ENCODE data around the gene SCLY.
A peak's percentile ranks its signal among the peaks of the same experiment; 100 is the strongest.
"Not testable (repeated sequence)": the region's sequence is repeated elsewhere in the genome, so short reads cannot be mapped to it uniquely, and the experiment has no call there.

The SCLY gene

DNA sequence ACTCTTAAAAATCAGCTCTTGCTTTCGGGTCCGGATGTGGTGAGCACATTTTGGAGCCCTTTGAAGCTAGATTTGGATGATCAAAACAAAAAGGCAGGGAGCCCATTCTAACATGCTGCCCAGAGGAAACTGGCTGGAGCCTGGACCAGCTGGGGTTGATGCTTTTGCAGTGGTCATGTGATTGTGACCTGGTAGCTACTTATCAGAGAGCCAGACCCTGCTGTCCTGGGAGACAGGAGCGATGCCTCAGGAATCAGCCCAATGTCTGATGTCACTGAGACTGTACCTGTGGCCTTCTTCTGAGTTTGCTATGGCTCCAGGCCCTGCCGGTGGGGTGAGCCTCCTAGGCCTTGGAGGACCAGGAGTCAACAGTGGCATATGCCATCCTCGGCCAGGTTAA, 18.7 kb upstream of the SCLY start:
- FAIRE-seq, result no peak

DNA sequence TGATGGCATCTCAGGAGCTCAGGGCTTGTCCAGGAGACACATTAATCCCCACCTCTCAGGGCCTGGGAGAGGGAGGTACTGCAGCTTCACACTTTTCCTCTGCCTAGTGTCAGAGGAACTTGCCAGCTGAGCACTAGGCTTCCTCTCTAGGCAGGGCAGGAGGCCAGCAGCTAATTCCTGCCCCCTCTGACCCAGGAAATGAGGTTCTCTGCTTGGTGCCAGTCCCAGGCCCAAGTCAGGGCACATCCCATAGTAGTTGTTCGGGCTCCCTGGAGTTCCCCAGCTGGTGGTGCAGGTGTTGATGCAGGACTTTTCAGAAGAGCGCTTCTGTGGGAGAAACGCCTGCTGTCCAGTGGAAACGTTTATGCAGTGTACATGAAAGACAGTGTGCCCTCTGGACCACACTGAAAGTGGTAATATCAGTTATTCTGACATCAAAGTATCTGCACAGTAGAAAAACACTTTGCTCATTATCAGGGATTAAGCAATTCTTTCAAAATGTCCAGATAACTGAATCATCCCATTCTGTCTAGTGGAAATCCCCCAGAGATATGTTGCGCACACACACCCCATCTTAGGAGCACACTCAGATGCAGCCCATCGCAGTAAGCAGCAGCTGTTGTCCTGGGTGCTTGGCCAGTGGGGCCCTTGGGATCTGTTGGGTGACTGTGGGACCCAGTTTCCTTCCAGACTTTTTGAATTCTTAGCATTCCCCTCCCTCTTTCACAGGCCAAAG, 17.8 kb upstream of the SCLY start:
- FAIRE-seq, result no peak

DNA sequence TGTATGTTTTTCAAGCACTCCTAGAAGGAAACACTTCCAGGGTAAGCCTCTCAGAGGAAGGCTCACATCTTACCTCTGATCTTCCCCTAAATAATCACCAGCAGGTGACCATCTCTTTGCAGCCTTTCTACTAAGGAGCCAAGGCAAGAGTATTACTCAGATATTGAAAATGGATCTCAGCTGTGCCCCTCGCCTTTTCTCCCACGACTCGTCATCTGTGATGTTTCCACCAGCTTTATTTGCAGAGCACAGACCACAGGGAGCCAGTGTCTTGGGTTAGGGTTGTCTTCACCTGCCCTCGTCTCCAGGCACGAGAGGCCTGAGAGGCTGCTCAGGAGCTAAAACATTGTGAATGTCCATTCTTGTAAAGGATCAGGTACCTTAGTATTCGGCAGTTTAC, 16.9 kb upstream of the SCLY start:
- FAIRE-seq, result no peak

DNA sequence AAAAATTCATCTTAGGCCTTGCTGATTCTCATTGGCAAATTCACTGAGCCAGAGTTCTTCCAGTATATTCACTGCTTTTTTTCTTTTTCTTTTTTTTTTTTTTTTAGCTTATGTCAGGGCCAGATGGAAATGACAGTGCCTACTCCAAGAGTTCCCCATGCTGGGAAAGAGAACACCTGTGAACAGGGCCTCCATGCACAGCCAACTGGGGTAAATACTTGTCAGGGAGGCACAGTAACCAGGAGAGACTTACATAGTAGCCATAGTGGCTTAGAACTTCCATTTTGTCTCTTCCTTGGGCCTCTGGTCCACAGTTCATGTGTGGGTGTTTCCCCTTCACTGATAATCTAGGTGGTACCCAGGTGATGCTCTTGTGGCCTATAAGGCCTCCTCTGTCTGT, 15.2 kb upstream of the SCLY start:
- FAIRE-seq, result no peak

DNA sequence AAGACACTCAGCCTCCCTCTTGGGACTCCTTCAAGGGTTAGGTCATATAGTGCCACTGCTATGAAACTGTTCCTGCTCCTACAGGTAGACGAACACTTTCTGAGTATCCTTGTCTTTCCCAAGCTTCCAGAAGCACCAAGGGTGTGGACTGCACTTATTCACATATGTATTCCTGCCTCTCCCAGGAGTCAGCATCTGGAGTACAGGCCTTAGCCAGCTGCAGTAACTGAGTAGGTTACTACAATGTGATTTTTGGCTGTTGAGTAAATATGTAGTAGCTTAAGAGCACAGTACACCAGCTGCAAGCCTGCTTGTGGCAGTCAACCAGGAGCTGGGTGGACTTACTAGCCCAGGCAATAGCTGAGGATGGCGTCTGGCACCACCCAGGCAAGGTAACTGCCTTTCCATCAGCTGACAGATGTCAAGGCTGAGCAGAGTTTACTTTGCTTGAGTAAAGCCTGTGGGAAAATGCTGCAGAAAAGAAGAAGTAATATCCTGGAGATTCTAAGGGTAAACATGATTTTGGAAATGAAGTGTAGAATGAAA, 14.0 kb upstream of the SCLY start:
- no peak for FAIRE-seq

- FAIRE-seq, result no peak
These were observed 7.5 kb upstream of the SCLY start for GRCh38 chr2:238053191-238053776.

- no peak for FAIRE-seq
These were observed 5.0 kb upstream of the SCLY start for GRCh38 chr2:238055841-238056240.

DNA sequence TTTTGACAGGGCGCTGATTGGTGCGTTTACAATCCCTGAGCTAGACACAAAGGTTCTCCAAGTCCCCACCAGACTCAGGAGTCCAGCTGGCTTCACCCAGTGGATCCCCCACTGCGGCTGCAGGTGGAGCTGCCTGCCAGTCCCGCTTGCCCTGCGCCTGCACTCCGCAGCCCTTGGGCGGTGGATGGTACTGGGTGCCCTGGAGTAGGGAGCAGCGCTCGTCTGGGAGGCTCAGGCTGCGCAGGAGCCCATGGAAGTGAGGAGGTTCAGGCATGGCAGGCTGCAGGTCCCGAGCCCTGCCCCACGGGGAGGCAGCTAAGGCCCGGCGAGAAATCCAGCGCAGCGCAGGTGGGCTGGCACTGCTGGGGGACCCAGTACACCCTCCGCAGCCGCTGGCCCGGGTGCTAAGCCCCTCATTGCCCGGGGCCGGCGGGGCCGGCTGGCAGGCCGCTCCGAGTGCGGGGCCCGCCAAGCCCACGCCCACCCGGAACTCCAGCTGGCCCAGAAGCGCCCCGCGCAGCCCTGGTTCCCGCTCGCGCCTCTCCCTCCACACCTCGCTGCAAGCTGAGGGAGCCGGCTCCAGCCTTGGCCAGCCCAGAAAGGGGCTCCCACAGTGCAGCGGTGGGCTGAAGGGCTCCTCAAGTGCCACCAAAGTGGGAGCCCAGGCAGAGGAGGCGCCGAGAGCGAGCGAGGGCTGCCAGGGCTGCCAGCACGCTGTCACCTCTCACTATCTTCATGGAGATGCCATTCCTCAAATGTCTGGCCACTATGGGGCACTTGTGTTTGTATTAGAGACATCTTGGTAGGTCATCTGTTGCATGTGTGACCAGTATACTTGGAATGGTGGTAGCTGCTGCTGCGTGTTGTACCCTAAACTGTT, 2.9 kb upstream of the SCLY start:
- FAIRE-seq, result not testable (repeated sequence)

DNA sequence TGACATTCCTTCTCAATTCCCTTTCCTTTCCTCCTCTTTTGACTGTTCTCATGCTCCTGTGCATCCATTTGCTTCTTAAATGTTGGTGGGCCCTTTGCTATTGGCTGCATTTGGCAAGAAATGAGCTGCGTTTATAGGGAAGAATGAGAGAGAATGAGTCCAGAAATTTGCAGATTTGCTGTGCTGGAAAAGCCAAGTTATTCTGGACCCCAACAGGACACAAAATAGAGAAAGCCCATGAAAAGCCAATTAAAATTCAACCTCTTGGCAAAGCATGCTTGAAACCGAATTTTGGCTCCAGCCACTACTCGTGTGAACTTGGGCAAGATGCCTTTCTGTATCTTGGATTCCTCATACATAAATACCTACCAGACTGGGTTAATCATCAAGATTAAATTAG, 1.3 kb upstream of the SCLY start:
- no peak for FAIRE-seq

DNA sequence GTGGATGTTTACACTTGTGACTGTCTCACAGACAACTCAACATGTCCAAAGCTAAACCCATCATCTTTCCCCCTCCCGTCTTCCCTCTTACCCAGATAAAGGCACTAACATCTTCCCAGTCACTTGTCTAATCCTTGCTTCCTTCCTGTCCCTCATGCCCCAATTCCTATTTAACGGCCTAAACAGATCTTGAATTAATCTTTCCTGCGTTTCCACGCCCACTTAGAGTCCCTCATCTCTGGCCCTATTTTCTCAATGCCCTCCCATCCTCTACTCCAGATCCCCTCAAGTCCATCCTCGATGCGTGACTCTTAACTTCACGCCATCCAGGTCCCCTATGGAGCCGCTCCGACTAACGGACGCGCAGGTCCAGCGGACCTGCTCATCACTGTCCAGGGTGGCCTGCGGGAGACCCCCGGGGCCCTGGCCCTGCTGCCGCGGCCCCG, 682 bp upstream of the SCLY start:
- no peak for FAIRE-seq

GRCh38 chr2:238061315-238062202, 758 bp downstream of the SCLY start:
- no peak for FAIRE-seq

DNA sequence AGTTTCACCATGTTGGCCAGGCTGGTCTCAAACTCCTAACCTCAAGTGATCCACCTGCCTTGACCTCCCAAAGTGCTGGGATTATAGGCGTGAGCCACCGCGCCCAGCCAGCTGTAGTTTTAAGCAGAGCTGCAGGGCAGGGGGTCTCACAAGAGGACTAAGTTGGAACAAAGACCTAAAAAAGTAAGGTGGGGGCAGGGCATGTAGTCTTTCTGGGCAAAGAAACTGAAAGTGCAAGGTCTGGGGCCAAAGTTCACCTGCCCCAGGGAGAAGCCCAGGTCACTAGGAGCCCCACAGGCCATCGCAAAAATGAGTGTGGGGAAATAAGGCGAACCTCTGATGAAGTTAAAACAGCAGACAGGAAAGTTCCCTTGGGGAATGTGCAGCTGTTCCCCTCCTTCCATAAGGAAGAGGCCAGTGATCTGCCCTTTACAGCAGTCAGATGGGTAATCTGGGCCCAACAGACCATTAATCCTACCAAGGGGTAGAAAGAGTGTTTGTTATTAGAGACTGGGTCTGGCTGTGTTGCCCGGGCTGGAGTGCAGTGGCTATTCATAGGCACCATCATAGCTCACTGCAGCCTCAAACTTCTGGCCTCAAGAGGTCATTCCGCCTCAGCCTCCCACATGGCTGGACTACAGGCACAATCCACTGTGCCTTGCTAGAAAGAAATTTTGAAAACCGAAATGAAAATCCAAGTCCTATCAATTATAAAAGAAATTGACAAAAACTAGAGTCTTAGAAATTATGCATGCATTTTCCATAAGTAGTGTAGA, 2.8 kb downstream of the SCLY start:
- FAIRE-seq, result no peak

GRCh38 chr2:238064376-238064775, 3.6 kb downstream of the SCLY start:
- no peak for FAIRE-seq

DNA sequence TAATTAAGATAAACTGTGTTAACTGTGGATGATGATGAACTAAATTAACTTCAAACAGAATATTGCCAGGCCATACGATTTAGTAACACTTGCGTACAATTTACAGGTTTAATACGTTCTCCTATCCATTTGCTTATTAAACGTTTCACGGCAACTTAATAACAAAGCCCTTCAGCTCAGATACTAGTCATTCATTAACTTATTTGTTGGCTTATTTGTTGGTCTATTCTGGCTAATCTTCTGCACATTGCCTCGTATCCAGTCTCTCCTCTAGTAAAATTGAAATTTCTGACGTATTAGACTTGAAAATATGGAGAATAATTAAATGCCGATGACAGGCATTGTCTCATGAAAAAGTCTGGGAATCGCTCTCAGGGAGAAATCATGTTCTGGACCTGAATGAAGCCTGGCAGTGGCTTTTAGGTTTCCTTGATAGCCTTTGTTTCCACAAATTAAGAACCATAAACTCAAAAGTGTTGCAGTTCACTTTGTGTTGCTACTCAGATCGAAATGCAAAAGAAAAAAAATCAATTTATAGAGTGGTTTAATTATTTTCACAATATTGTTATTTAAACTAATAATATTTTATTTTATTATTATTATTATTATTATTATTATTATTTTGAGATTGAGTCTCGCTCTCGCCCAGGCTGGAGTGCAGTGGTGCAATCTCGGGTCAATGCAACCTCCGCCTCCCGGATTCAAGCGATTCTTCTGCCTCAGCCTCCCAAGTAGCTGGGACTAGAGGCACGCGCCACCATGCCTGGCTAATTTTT, 4.5 kb downstream of the SCLY start:
- no peak for FAIRE-seq

DNA sequence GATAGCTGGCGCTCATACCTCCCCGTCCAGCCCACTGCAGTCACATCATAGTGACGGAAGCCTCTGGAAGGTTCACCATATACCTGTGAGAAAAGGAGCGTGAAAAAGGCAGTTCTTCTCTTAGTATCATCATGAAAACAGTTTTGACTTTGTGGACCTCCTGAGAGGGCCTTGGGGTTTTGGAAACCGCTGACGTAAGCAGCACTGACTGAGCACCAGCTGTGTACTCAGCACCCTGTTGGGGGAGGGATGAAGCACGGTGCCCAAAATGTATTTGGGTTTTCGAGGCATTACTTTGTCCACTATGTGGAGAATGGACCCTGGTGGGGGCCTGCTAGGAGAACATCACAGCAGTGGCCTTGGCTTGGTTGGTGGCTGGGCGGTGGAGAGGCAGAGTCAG, 5.4 kb downstream of the SCLY start:
- FAIRE-seq, result no peak

DNA sequence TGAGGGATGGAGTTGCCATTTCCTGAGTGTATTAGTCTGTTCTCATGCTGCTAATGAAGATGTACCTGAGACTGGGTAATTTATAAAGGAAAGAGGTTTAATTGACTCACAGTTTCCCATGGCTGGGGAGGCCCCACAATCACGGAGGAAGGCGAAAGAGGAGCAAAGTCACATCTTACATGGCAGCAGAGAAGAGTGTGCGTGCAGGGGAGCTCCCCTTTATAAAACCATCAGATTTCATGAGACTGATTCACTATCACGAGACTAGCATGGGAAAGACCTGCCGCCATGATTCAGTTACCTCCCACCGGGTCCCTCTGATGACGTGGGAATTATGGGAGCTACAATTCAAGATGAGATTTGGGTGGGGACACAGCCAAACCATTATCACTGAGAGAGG, 5.9 kb downstream of the SCLY start:
- FAIRE-seq, result not testable (repeated sequence)

DNA sequence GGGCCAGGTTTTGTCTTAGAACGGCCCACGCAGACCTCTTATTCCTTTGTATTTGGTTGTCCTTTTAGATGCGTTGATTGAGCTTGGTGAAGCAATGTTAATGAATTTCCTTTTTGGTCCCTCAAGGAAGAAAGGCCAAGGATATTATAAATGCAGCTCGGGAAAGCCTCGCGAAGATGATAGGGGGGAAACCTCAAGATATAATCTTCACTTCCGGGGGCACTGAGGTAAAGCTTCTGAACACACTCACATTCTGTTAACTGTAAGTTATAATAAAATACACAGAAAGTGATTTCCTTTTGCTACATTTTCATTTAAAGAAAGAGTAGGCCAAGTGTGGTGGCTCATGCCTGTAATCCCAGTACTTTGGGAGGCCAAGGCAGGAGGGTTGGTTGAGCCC, 7.1 kb downstream of the SCLY start:
- no peak for FAIRE-seq

DNA sequence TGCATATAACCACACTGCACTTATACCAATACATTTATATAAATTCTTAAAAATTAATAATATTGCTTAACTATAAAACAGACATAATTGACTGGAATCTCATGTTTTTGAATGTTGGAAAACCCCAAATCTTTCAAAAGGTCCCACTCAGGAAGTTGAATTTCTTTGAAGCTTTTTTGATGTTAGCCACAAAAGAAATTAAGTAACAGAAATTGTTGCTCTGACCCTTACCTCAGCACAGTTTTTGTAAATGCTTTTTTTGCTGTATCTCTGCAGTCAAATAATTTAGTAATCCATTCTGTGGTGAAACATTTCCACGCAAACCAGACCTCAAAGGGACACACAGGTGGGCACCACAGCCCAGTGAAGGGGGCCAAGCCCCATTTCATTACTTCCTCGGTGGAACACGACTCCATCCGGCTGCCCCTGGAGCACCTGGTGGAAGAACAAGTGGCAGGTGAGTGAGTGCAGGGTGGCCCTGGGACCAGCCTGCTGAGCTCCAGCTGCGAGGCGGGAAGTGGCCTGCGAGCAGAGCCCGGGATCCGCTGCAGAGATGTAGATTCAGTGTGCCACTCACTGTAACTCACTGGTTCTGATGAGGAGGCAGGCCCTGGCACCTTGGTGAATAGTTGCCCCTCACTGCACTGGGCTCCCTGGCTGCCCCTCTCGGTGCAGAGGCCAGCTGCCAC, 8.4 kb downstream of the SCLY start:
- FAIRE-seq, result no peak

GRCh38 chr2:238069877-238070276, 9.1 kb downstream of the SCLY start:
- FAIRE-seq, result no peak

DNA sequence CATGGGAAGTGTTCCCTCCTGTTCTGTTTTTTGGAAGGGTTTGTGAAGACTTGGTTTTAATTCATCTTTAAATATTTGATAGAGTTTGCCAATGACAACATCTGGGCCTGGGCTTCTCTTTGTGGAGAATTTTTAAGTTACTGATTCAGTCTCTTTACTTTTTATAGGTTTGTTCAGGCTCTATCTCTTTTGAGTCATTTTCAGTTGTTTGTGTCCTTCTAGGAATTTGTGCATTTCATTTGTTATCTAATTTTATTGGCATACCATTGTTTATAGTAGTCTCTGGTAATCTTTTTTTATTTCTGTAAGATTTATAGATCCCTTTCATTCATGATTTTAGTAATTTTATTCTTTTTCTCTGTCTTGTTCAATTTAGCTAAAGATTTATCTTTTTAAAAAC, 14.6 kb downstream of the SCLY start:
- FAIRE-seq, result peak; percentile 14

Data from A204.1 (cell line).